HepG2 (cell line): ENCODE results near the gene THSD4. TPM values are rescaled to one million over a fixed set of nuclear protein-coding genes. Genes with fewer than 3 reads are reported as not detected.
A peak's percentile ranks its signal among the peaks of the same experiment; 100 is the strongest.

Experiments
- ARNTL ChIP-seq: sonication (generic); formaldehyde crosslinking; IDR thresholded peaks from 2 replicates; pipeline ENCODE4 v1.4.0; 2020; ENCODE audit warnings: mild to moderate bottlenecking, missing genetic modification reagents
- E2F1 ChIP-seq: sonication (generic); formaldehyde crosslinking; IDR thresholded peaks from 2 replicates; pipeline ENCODE4 v1.5.0; 2020; ENCODE audit warnings: missing genetic modification reagents
- ETV5 ChIP-seq: IDR thresholded peaks from 2 replicates; pipeline ENCODE4 v1.6.1; 2018; ENCODE audit warnings: missing biosample characterization, missing genetic modification reagents, inconsistent platforms, borderline replicate concordance
- FOXA3 ChIP-seq: IDR thresholded peaks from 2 replicates; pipeline ENCODE4 v1.6.1; 2016; ENCODE audit warnings: missing genetic modification reagents, missing compliant biosample characterization
- GATA4 ChIP-seq: sonication (generic); IDR thresholded peaks from 2 replicates; pipeline ENCODE4 v1.6.1; 2016; ENCODE audit warnings: antibody characterized with exemption, low read depth, borderline replicate concordance
- HNF4A ChIP-seq: sonication (generic); formaldehyde crosslinking; IDR thresholded peaks from 2 replicates; pipeline ENCODE4 v1.4.0; 2020; ENCODE audit warnings: missing genetic modification reagents
- HNRNPH1 ChIP-seq: fragments of 200-400 bp; formaldehyde crosslinking; optimal IDR thresholded peaks from 2 replicates; pipeline ENCODE3; 2017; ENCODE audit warnings: mild to moderate bottlenecking, low read depth, low read length
- MAX ChIP-seq: IDR thresholded peaks from 2 replicates; pipeline ENCODE4 v1.6.1; 2012; ENCODE audit warnings: inconsistent platforms
- NR2C2 ChIP-seq: sonication (generic); formaldehyde crosslinking; IDR thresholded peaks from 2 replicates; pipeline ENCODE4 v1.4.0; 2020; ENCODE audit warnings: missing genetic modification reagents, mild to moderate bottlenecking, moderate library complexity, borderline replicate concordance
- PTBP1 ChIP-seq: fragments of 200-400 bp; formaldehyde crosslinking; IDR thresholded peaks from 2 replicates; pipeline ENCODE4 v1.6.1; 2018; ENCODE audit warnings: low read length, low read depth; ENCODE audit not compliant: poor library complexity, severe bottlenecking
- RBM39 ChIP-seq: fragments of 200-400 bp; formaldehyde crosslinking; IDR thresholded peaks from one replicate; pipeline ENCODE4 v1.6.1; 2018; ENCODE audit warnings: antibody characterized with exemption, mild to moderate bottlenecking, low read depth, low read length; ENCODE audit not compliant: poor library complexity, severe bottlenecking
- SNAPC2 ChIP-seq: sonication (generic); formaldehyde crosslinking; IDR thresholded peaks from 2 replicates; pipeline ENCODE4 v1.8.1; 2022; ENCODE audit warnings: mild to moderate bottlenecking, missing genetic modification reagents
- SOX13 ChIP-seq, 3 experiments: fragments of 450-650 bp in 1 of 3; sonication (generic) in 1 of 3; formaldehyde crosslinking in 1 of 3; IDR thresholded peaks in 2 of 3; conservative IDR thresholded peaks in 1 of 3; 2 replicates each; pipeline versions ENCODE4 v1.5.0 to v1.6.1; 2016 to 2020; ENCODE audit warnings: antibody characterized with exemption in 1 of 3, mild to moderate bottlenecking in 1 of 3, missing compliant biosample characterization in 1 of 3, missing genetic modification reagents in 1 of 3, moderate library complexity in 1 of 3
- SOX5 ChIP-seq: IDR thresholded peaks from 2 replicates; pipeline ENCODE4 v1.6.1; 2016; ENCODE audit warnings: borderline replicate concordance
- SPEN ChIP-seq: sonication (generic); formaldehyde crosslinking; IDR thresholded peaks from 2 replicates; pipeline ENCODE4 v1.5.1; 2020; ENCODE audit warnings: low read depth, mild to moderate bottlenecking, missing genetic modification reagents
- THAP9 ChIP-seq: sonication (generic); formaldehyde crosslinking; IDR thresholded peaks from 2 replicates; pipeline ENCODE4; 2020; ENCODE audit warnings: missing genetic modification reagents, mild to moderate bottlenecking, borderline replicate concordance
- ZBTB34 ChIP-seq: sonication (generic); formaldehyde crosslinking; IDR thresholded peaks from 2 replicates; pipeline ENCODE4 v1.8.0; 2022; ENCODE audit warnings: mild to moderate bottlenecking, missing genetic modification reagents
- polyA plus RNA-seq, 8 experiments: library from polyadenylated mRNA; depleted of rRNA in 3 of 8; stranded (reverse) in 7 of 8; unstranded in 1 of 8; fragments of >200 nt; fragmentation: Illumina TruSeq in 4 of 8; extraction: Trizol in 4 of 8; gene quantifications; 2 replicates each; pipeline versions ENCODE4 v1.2.1 to v1.2.3, GENCODE V29; 2011 to 2016; ENCODE audit warnings: low read depth in 4 of 8, missing spikeins in 1 of 8, mixed read lengths in 1 of 8; ENCODE audit not compliant: insufficient read depth in 1 of 8
- total RNA-seq, 5 experiments: library from RNA; depleted of rRNA; stranded (reverse); fragments of >200 nt; fragmentation: Illumina TruSeq; extraction: Trizol; gene quantifications; 2 replicates each; pipeline ENCODE4 v1.2.3, GENCODE V29; 2016; ENCODE audit warnings: low read depth in 1 of 5
- TF ChIP-seq, protein P1 (sequence below): sonication (generic); formaldehyde crosslinking; conservative IDR thresholded peaks from 2 replicates; pipeline ENCODE4 v1.8.1; 2023; ENCODE audit warnings: missing genetic modification reagents

THSD4 gene
- total and polyA plus RNA-seq, 2 of the 13 experiments (the other 11 are each of a cell fraction or from before 2014, with no cell fraction given): 0.07 to 0.21 TPM

- TF ChIP-seq, protein P1, sequence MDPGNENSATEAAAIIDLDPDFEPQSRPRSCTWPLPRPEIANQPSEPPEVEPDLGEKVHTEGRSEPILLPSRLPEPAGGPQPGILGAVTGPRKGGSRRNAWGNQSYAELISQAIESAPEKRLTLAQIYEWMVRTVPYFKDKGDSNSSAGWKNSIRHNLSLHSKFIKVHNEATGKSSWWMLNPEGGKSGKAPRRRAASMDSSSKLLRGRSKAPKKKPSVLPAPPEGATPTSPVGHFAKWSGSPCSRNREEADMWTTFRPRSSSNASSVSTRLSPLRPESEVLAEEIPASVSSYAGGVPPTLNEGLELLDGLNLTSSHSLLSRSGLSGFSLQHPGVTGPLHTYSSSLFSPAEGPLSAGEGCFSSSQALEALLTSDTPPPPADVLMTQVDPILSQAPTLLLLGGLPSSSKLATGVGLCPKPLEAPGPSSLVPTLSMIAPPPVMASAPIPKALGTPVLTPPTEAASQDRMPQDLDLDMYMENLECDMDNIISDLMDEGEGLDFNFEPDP: no peak
- TF ChIP-seq RBM39: no peak
- no peak for TF ChIP-seq FOXA3
- peak; percentile 44; the same call in 1 of the 2 replicates for TF ChIP-seq MAX
- no peak for TF ChIP-seq HNRNPH1
- no peak for TF ChIP-seq NR2C2
- no peak for TF ChIP-seq SNAPC2
- TF ChIP-seq ETV5: no peak
- TF ChIP-seq GATA4: no peak
- no peak for TF ChIP-seq ZBTB34
- no peak for TF ChIP-seq ARNTL (CRISPR knock-in tag)
- peak; percentile 20; the same call in 1 of the 2 replicates for TF ChIP-seq HNF4A (CRISPR knock-in tag)
- no peak for TF ChIP-seq THAP9 (CRISPR knock-in tag)
- TF ChIP-seq SOX13 (IDR thresholded peaks at IDR 0.05): no peak
- TF ChIP-seq SOX13 (CRISPR knock-in tag; conservative IDR thresholded peaks at IDR 0.05 in 1 of 2, IDR thresholded peaks at IDR 0.05 in 1 of 2): 0 out of 4 replicates have a peak, but pooled peaks of 1 of the 2 experiments have one; percentile 17
- no peak for TF ChIP-seq E2F1
- TF ChIP-seq PTBP1: no peak
- TF ChIP-seq SOX5 (CRISPR knock-in tag): peak; percentile 17; the same call in 1 of the 2 replicates
- TF ChIP-seq SPEN (CRISPR knock-in tag): no peak
Observed at GRCh38 chr15:71788646-71789579, 673.6 kb downstream of the THSD4 start (continued).
